ENCODE data around the gene APBB2. TPM values are rescaled to one million over a fixed set of nuclear protein-coding genes. Genes with fewer than 3 reads are reported as not detected.

The APBB2 gene
- total RNA-seq, 1 experiment from 2014 or later = 80.7 TPM

- BruUV-seq (replicated peaks) = no TSS peak
- no peaks in the 10 kb centered on the region for H3K27me3 ChIP-seq (replicated peaks; ENCODE audit: control insufficient read depth, insufficient read depth, low read length)
- H3K4me3 Mint-ChIP-seq (ENCODE audit: unreplicated experiment) = no peak overlapping the region
- H3K27ac Mint-ChIP-seq (ENCODE audit: unreplicated experiment) = no peak overlapping the region
- no peak overlapping the region for H3K4me3 ChIP-seq (ENCODE audit: low read depth, low read length)
- DNase-seq = no peak
- no peaks in the 10 kb centered on the region for H3K27me3 Mint-ChIP-seq (ENCODE audit: insufficient read depth, unreplicated experiment)
- H3K4me1 Mint-ChIP-seq (ENCODE audit: low read depth, unreplicated experiment) = no peaks in the 10 kb centered on the region
- ChIA-PET CTCF (interaction anchor here (1.0 kb wide), 1 partner anchor 10 kb away, joined by 3 read pairs; no protein-coding TSS in a partner anchor), POLR2A (no interaction called here)
- H3K4me1 ChIP-seq = no peaks in the 10 kb centered on the region
- intact Hi-C loops (cut with micrococcal nuclease; ENCODE audit: unreplicated experiment) = no loop called here
- H3K9me3 ChIP-seq = no peaks in the 10 kb centered on the region
- no peaks in the 10 kb centered on the region for H3K9me3 Mint-ChIP-seq (ENCODE audit: unreplicated experiment)
- H3K36me3 ChIP-seq (ENCODE audit: control insufficient read depth, insufficient read depth, low read length) = peaks cover 2% of the 10 kb centered on the region
- H3K36me3 Mint-ChIP-seq (ENCODE audit: insufficient read depth, unreplicated experiment) = peaks cover 31% of the 10 kb centered on the region
- no peak for TF ChIP-seq CTCF (IDR thresholded peaks at IDR 0.05; ENCODE audit: insufficient read depth in 1 of 2, low read depth in 1 of 2, low read length in 1 of 2, severe bottlenecking in 1 of 2, unreplicated experiment in 1 of 2)
These were observed 326.6 kb downstream of the APBB2 start for GRCh38 chr4:40887764-40888131.

GRCh38 chr4:40886931-40887763, 327.2 kb downstream of the APBB2 start:
- no TSS peak for BruUV-seq (replicated peaks)
- H3K4me1 Mint-ChIP-seq (ENCODE audit: low read depth, unreplicated experiment) = peaks cover 4% of the 10 kb centered on the region
- ChIA-PET CTCF (interaction anchor here (1.0 kb wide), 1 partner anchor 10 kb away, joined by 3 read pairs; no protein-coding TSS in a partner anchor), POLR2A (no interaction called here)
- Histone ChIP-seq H3K9me3 (no peaks in the 10 kb centered on the region), H3K4me1 (no peaks in the 10 kb centered on the region), H3K4me3 (ENCODE audit: low read depth, low read length) (no peak overlapping the region), H3K27me3 (replicated peaks; ENCODE audit: control insufficient read depth, insufficient read depth, low read length) (no peaks in the 10 kb centered on the region), H3K36me3 (ENCODE audit: control insufficient read depth, insufficient read depth, low read length) (peaks cover under 1% of the 10 kb centered on the region)
- peaks cover 36% of the 10 kb centered on the region for H3K36me3 Mint-ChIP-seq (ENCODE audit: insufficient read depth, unreplicated experiment)
- no peaks in the 10 kb centered on the region for H3K27me3 Mint-ChIP-seq (ENCODE audit: insufficient read depth, unreplicated experiment)
- no peak for DNase-seq
- H3K27ac Mint-ChIP-seq (ENCODE audit: unreplicated experiment) = no peak overlapping the region
- no peak overlapping the region for H3K4me3 Mint-ChIP-seq (ENCODE audit: unreplicated experiment)
- intact Hi-C loops (cut with micrococcal nuclease; ENCODE audit: unreplicated experiment) = no loop called here
- TF ChIP-seq CTCF (IDR thresholded peaks at IDR 0.05; ENCODE audit: insufficient read depth in 1 of 2, low read depth in 1 of 2, low read length in 1 of 2, severe bottlenecking in 1 of 2, unreplicated experiment in 1 of 2) = no peak
- no peaks in the 10 kb centered on the region for H3K9me3 Mint-ChIP-seq (ENCODE audit: unreplicated experiment)

- no peaks in the 10 kb centered on the region for H3K9me3 ChIP-seq
- H3K27me3 Mint-ChIP-seq (ENCODE audit: insufficient read depth, unreplicated experiment) = no peaks in the 10 kb centered on the region
- H3K4me3 Mint-ChIP-seq (ENCODE audit: unreplicated experiment) = no peak overlapping the region
- TF ChIP-seq CTCF (IDR thresholded peaks at IDR 0.05; ENCODE audit: insufficient read depth in 1 of 2, low read depth in 1 of 2, low read length in 1 of 2, severe bottlenecking in 1 of 2, unreplicated experiment in 1 of 2) = no peak
- no peaks in the 10 kb centered on the region for H3K9me3 Mint-ChIP-seq (ENCODE audit: unreplicated experiment)
- no peak for DNase-seq
- H3K27ac Mint-ChIP-seq (ENCODE audit: unreplicated experiment) = peak overlapping the region; percentile 23
- BruUV-seq (replicated peaks) = no TSS peak
- peaks cover 1% of the 10 kb centered on the region for H3K36me3 ChIP-seq (ENCODE audit: control insufficient read depth, insufficient read depth, low read length)
- ChIA-PET POLR2A (no interaction called here), CTCF (no interaction called here)
- H3K4me1 ChIP-seq = no peaks in the 10 kb centered on the region
- peaks cover 49% of the 10 kb centered on the region for H3K36me3 Mint-ChIP-seq (ENCODE audit: insufficient read depth, unreplicated experiment)
- no peak overlapping the region for H3K4me3 ChIP-seq (ENCODE audit: low read depth, low read length)
- intact Hi-C loops (cut with micrococcal nuclease; ENCODE audit: unreplicated experiment) = no loop called here
- H3K4me1 Mint-ChIP-seq (ENCODE audit: low read depth, unreplicated experiment) = peaks cover 8% of the 10 kb centered on the region
- H3K27me3 ChIP-seq (replicated peaks; ENCODE audit: control insufficient read depth, insufficient read depth, low read length) = no peaks in the 10 kb centered on the region
These were observed 332.5 kb downstream of the APBB2 start for GRCh38 chr4:40881851-40882250.

All from Caco-2 (cell line).